Transverse colon (tissue), 4 donors: ENCODE measurements around the gene AHI1.

Source experiments
- CTCF ChIP-seq, 5 experiments: fragments of 200-600 bp in 3 of 5; fragments of 450-650 bp in 2 of 5; sonication (generic) in 3 of 5; IDR thresholded peaks; 1 replicate in 2 of 5; 2 replicates in 3 of 5; pipeline ENCODE4 v1.5.1; 2016 to 2017; ENCODE audit warnings: antibody characterized with exemption in 5 of 5, inconsistent platforms in 3 of 5, mild to moderate bottlenecking in 2 of 5, moderate library complexity in 1 of 5
- EP300 ChIP-seq: sonication (generic); formaldehyde crosslinking; IDR thresholded peaks from one replicate; pipeline ENCODE4 v1.6.1; 2017; ENCODE audit warnings: antibody characterized with exemption, low read depth
- POLR2AphosphoS5 ChIP-seq, 3 donors: sonication (generic); formaldehyde crosslinking; IDR thresholded peaks; one replicate each; pipeline ENCODE4 v1.6.1; 2016; ENCODE audit warnings: antibody characterized with exemption in 3 of 3

GRCh38 chr6:135426833-135427232, 70.7 kb downstream of the AHI1 start:
- no peak for TF ChIP-seq EP300
- TF ChIP-seq CTCF (IDR thresholded peaks at IDR 0.05) = no peak
- no peak for TF ChIP-seq POLR2AphosphoS5 (IDR thresholded peaks at IDR 0.05)
